Panc1 (cell line): Measurements from ENCODE around the gene ASCC1.

Experiments used
- CTCF ChIP-seq: fragments of 450-650 bp; IDR thresholded peaks from 2 replicates; pipeline ENCODE4 v1.5.1; 2017; ENCODE audit warnings: mild to moderate bottlenecking
- POLR2AphosphoS5 ChIP-seq: IDR thresholded peaks from 2 replicates; pipeline ENCODE4 v1.6.1; 2012; ENCODE audit warnings: mild to moderate bottlenecking, low read depth, low read length, moderate library complexity
- SIN3A ChIP-seq: IDR thresholded peaks from 2 replicates; pipeline ENCODE4 v1.6.1; 2012; ENCODE audit warnings: low read depth, mild to moderate bottlenecking, low read length, moderate library complexity, borderline replicate concordance; ENCODE audit not compliant: insufficient read depth
- TCF7L2 ChIP-seq: IDR thresholded peaks from 2 replicates; pipeline ENCODE4 v1.6.1; 2011; ENCODE audit warnings: mild to moderate bottlenecking, low read depth, low read length, inconsistent platforms
- TF ChIP-seq, protein P1 (sequence below), 2 experiments: IDR thresholded peaks; 2 replicates each; pipeline ENCODE4 v1.6.1; 2011 to 2012; ENCODE audit warnings: low read depth in 2 of 2, control low read depth in 1 of 2, low read length in 1 of 2, mild to moderate bottlenecking in 1 of 2, moderate library complexity in 1 of 2; ENCODE audit not compliant: insufficient read depth in 1 of 2

GRCh38 chr10:72065439-72066025 is 150.5 kb downstream of the ASCC1 start:
- TF ChIP-seq CTCF (no peak), TCF7L2 (no peak), SIN3A (no peak), POLR2AphosphoS5 (no peak)
- TF ChIP-seq, protein P1, sequence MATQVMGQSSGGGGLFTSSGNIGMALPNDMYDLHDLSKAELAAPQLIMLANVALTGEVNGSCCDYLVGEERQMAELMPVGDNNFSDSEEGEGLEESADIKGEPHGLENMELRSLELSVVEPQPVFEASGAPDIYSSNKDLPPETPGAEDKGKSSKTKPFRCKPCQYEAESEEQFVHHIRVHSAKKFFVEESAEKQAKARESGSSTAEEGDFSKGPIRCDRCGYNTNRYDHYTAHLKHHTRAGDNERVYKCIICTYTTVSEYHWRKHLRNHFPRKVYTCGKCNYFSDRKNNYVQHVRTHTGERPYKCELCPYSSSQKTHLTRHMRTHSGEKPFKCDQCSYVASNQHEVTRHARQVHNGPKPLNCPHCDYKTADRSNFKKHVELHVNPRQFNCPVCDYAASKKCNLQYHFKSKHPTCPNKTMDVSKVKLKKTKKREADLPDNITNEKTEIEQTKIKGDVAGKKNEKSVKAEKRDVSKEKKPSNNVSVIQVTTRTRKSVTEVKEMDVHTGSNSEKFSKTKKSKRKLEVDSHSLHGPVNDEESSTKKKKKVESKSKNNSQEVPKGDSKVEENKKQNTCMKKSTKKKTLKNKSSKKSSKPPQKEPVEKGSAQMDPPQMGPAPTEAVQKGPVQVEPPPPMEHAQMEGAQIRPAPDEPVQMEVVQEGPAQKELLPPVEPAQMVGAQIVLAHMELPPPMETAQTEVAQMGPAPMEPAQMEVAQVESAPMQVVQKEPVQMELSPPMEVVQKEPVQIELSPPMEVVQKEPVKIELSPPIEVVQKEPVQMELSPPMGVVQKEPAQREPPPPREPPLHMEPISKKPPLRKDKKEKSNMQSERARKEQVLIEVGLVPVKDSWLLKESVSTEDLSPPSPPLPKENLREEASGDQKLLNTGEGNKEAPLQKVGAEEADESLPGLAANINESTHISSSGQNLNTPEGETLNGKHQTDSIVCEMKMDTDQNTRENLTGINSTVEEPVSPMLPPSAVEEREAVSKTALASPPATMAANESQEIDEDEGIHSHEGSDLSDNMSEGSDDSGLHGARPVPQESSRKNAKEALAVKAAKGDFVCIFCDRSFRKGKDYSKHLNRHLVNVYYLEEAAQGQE (IDR thresholded peaks at IDR 0.05; ENCODE audit: insufficient read depth in 1 of 2, low read depth in 2 of 2, low read length in 1 of 2) = no peak
